ENCODE measurements around the gene PHF20. TPM values are rescaled to one million over a fixed set of nuclear protein-coding genes. Genes with fewer than 3 reads are reported as not detected.

The PHF20 gene
- polyA plus RNA-seq, 3 donors, result 54.7 to 78.2 (median 73.6) TPM

- H3K79me2 ChIP-seq (ENCODE audit: insufficient read depth, low read length), result peaks cover 3% of the 10 kb centered on the region
- WGBS (ENCODE audit: insufficient coverage), result 67% methylated on average over 1 of the region's 4 CpGs
- no peaks in the 10 kb centered on the region for H3K36me3 ChIP-seq (replicated peaks in 1 of 2; ENCODE audit: control insufficient read depth in 1 of 2, insufficient read depth in 2 of 2, low read length in 2 of 2)
- Mint-ChIP-seq H3K27ac (peak overlapping the region in 6 of 7 donors; percentile 79 to 100 (median 99)), H3K4me3 (no peak overlapping the region), H3K4me1 (peaks cover 42% of the 10 kb centered on the region), H3K9me3 (peaks cover 0 to 4% (median 3%) of the 10 kb centered on the region in 7 donors), H3K36me3 (peaks cover 4 to 6% of the 10 kb centered on the region in 2 donors), H3K27me3 (ENCODE audit: low read depth in 3 of 3) (peaks cover 0 to 4% (median 3%) of the 10 kb centered on the region in 3 donors)
- DNase-seq, result no peak
- H2AFZ ChIP-seq (ENCODE audit: insufficient read depth, low read depth, low read length, poor library complexity, severe bottlenecking), result no peak overlapping the region
- H3K9ac ChIP-seq (ENCODE audit: insufficient read depth, low read length, poor library complexity, severe bottlenecking), result no peak overlapping the region
- peak overlapping the region; percentile 35 to 95 for H3K27ac ChIP-seq (ENCODE audit: low read depth in 1 of 2, low read length in 2 of 2)
- peaks cover 45 to 50% of the 10 kb centered on the region in 2 donors for H3K4me1 ChIP-seq (ENCODE audit: control insufficient read depth in 1 of 2, insufficient read depth in 2 of 2, low read length in 2 of 2)
- H3K27me3 ChIP-seq (ENCODE audit: control insufficient read depth in 2 of 2, insufficient read depth in 2 of 2, low read length in 2 of 2), result no peaks in the 10 kb centered on the region
- no peak for TF ChIP-seq CTCF (IDR thresholded peaks at IDR 0.05)
- no peak overlapping the region for H3K4me2 ChIP-seq (replicated peaks; ENCODE audit: extremely low read depth, low read length, poor library complexity, severe bottlenecking)
- intact Hi-C loops (cut with micrococcal nuclease), result no loop called here
- H3K9me3 ChIP-seq (replicated peaks in 1 of 2; ENCODE audit: control insufficient read depth in 1 of 2, insufficient read depth in 1 of 2, low read length in 2 of 2), result no peaks in the 10 kb centered on the region
- H4K20me1 ChIP-seq (ENCODE audit: insufficient read depth, low read length), result no peaks in the 10 kb centered on the region
- H3K4me3 ChIP-seq (replicated peaks in 1 of 3; ENCODE audit: low read depth in 2 of 3, low read length in 3 of 3), result no peak overlapping the region
Measured at GRCh38 chr20:35766843-35767242, 5.0 kb upstream of the PHF20 start.

- intact Hi-C loops (cut with micrococcal nuclease), result no loop called here
- peaks cover 0 to 4% (median 3%) of the 10 kb centered on the region in 7 donors for H3K9me3 Mint-ChIP-seq
- DNase-seq, result peak; percentile 86 to 93 (median 90)
- WGBS (ENCODE audit: insufficient coverage), result 20% methylated on average over 1 of the region's 12 CpGs
- H3K4me3 Mint-ChIP-seq, result peak overlapping the region; percentile 73 to 94
- H3K36me3 Mint-ChIP-seq, result peaks cover 4 to 6% of the 10 kb centered on the region in 2 donors
- H3K79me2 ChIP-seq (ENCODE audit: insufficient read depth, low read length), result peaks cover 11% of the 10 kb centered on the region
- H3K27me3 Mint-ChIP-seq (ENCODE audit: low read depth in 3 of 3), result peaks cover 0 to 4% (median 3%) of the 10 kb centered on the region in 3 donors
- no peaks in the 10 kb centered on the region for H3K9me3 ChIP-seq (replicated peaks in 1 of 2; ENCODE audit: control insufficient read depth in 1 of 2, insufficient read depth in 1 of 2, low read length in 2 of 2)
- peaks cover 51 to 57% of the 10 kb centered on the region in 2 donors for H3K4me1 ChIP-seq (ENCODE audit: control insufficient read depth in 1 of 2, insufficient read depth in 2 of 2, low read length in 2 of 2)
- H3K27me3 ChIP-seq (ENCODE audit: control insufficient read depth in 2 of 2, insufficient read depth in 2 of 2, low read length in 2 of 2), result no peaks in the 10 kb centered on the region
- no peaks in the 10 kb centered on the region for H4K20me1 ChIP-seq (ENCODE audit: insufficient read depth, low read length)
- peak overlapping the region; percentile 83 to 95 for H3K27ac ChIP-seq (ENCODE audit: low read depth in 1 of 2, low read length in 2 of 2)
- H3K9ac ChIP-seq (ENCODE audit: insufficient read depth, low read length, poor library complexity, severe bottlenecking), result peak overlapping the region; percentile 53
- peak overlapping the region; percentile 98 to 100 (median 99) for H3K27ac Mint-ChIP-seq
- peaks cover 46% of the 10 kb centered on the region for H3K4me1 Mint-ChIP-seq
- H3K4me2 ChIP-seq (replicated peaks; ENCODE audit: extremely low read depth, low read length, poor library complexity, severe bottlenecking), result peak overlapping the region; percentile 63
- peak overlapping the region in 1 of 3 experiments; percentile 57 for H3K4me3 ChIP-seq (replicated peaks in 1 of 3; ENCODE audit: low read depth in 2 of 3, low read length in 3 of 3)
- no peaks in the 10 kb centered on the region for H3K36me3 ChIP-seq (replicated peaks in 1 of 2; ENCODE audit: control insufficient read depth in 1 of 2, insufficient read depth in 2 of 2, low read length in 2 of 2)
- H2AFZ ChIP-seq (ENCODE audit: insufficient read depth, low read depth, low read length, poor library complexity, severe bottlenecking), result peak overlapping the region; percentile 54
- no peak for TF ChIP-seq CTCF (IDR thresholded peaks at IDR 0.05)
Measured at GRCh38 chr20:35767683-35768481, 3.9 kb upstream of the PHF20 start.
